SK-N-SH (cell line): ENCODE measurements around the gene TMPRSS11A. TPM values are rescaled to one million over a fixed set of nuclear protein-coding genes. Genes with fewer than 3 reads are reported as not detected.

Experiments used
- CTCF ChIA-PET: fragments of 300-600, 350-600 bp; formaldehyde crosslinking; extraction: SDS; loops from one replicate; lab custom pipeline; 2021; lab: Yijun Ruan, JAX
- POLR2A ChIA-PET: fragments of 350-600 bp; sonication (Branson Sonifier 250); formaldehyde crosslinking; extraction: SDS; loops from one replicate; lab custom pipeline; 2020; ENCODE audit warnings: antibody characterized with exemption, inconsistent platforms; lab: Yijun Ruan, JAX
- DNase-seq: peaks from one replicate; pipeline ENCODE4 v3.0.0; 2012
- H2AFZ ChIP-seq: fragments of 200-600 bp; sonication (generic); 2 replicates; pipeline ENCODE4 v1.8.1; 2016; ENCODE audit warnings: antibody characterized with exemption, mild to moderate bottlenecking, low read depth
- H3F3A ChIP-seq: fragments of 200-600 bp; sonication (generic); replicated peaks from 2 replicates; pipeline ENCODE3; 2016; ENCODE audit warnings: antibody characterized with exemption, mild to moderate bottlenecking; ENCODE audit not compliant: insufficient read depth
- H3K27ac ChIP-seq, 2 experiments: fragments of 200-500 bp in 1 of 2; fragments of 200-600 bp in 1 of 2; sonication (Bioruptor generic) in 1 of 2; sonication (generic), shearing (Covaris generic) in 1 of 2; 2 replicates each; pipeline versions ENCODE4 v1.5.1 to v1.6.1; 2014 to 2016; ENCODE audit warnings: low read depth in 2 of 2, inconsistent platforms in 1 of 2, low read length in 1 of 2, mild to moderate bottlenecking in 1 of 2, mixed read lengths in 1 of 2
- H3K27me3 ChIP-seq: fragments of 200-600 bp; sonication (generic), shearing (Covaris generic); 2 replicates; pipeline ENCODE4 v1.6.1; 2016; ENCODE audit warnings: mixed run types; ENCODE audit not compliant: insufficient read depth
- H3K36me3 ChIP-seq, 2 experiments: fragments of 200-500 bp in 1 of 2; fragments of 200-600 bp in 1 of 2; sonication (Bioruptor generic) in 1 of 2; sonication (generic) in 1 of 2; replicated peaks in 1 of 2; 2 replicates each; pipeline versions ENCODE3 to v1.5.1; 2014 to 2016; ENCODE audit warnings: low read length in 1 of 2, mild to moderate bottlenecking in 1 of 2; ENCODE audit not compliant: insufficient read depth in 2 of 2, control insufficient read depth in 1 of 2
- H3K4me1 ChIP-seq, 2 experiments: fragments of 200-500 bp in 1 of 2; fragments of 200-600 bp in 1 of 2; sonication (Bioruptor generic) in 1 of 2; sonication (generic), shearing (Covaris generic) in 1 of 2; 2 replicates each; pipeline versions ENCODE4 v1.5.1 to v1.6.1; 2014 to 2016; ENCODE audit warnings: low read depth in 1 of 2, low read length in 1 of 2, mixed run types in 1 of 2; ENCODE audit not compliant: insufficient read depth in 2 of 2, control insufficient read depth in 1 of 2
- H3K4me2 ChIP-seq: fragments of 200-600 bp; sonication (generic), shearing (Covaris generic); 2 replicates; pipeline ENCODE4 v1.6.1; 2017; ENCODE audit warnings: mixed run types
- H3K4me3 ChIP-seq, 2 experiments: fragments of 200-500 bp in 1 of 2; fragments of 200-600 bp in 1 of 2; sonication (Bioruptor generic) in 1 of 2; sonication (generic), shearing (Covaris generic) in 1 of 2; 2 replicates each; pipeline versions ENCODE4 v1.5.1 to v1.8.1; 2014 to 2016; ENCODE audit warnings: low read depth in 2 of 2, inconsistent platforms in 1 of 2, low read length in 1 of 2, mild to moderate bottlenecking in 1 of 2, mixed read lengths in 1 of 2, moderate library complexity in 1 of 2
- H3K79me2 ChIP-seq: fragments of 200-600 bp; sonication (generic); 2 replicates; pipeline ENCODE4 v1.8.1; 2017; ENCODE audit warnings: mild to moderate bottlenecking; ENCODE audit not compliant: insufficient read depth
- H3K9ac ChIP-seq: fragments of 200-600 bp; sonication (generic); 2 replicates; pipeline ENCODE4 v1.6.1; 2017; ENCODE audit warnings: mixed run types
- H3K9me2 ChIP-seq: fragments of 200-600 bp; sonication (generic); 2 replicates; pipeline ENCODE4 v1.6.1; 2017; ENCODE audit warnings: mixed run types
- H3K9me3 ChIP-seq: fragments of 200-600 bp; sonication (generic); 2 replicates; pipeline ENCODE4 v1.6.1; 2017; ENCODE audit warnings: mixed run types, mild to moderate bottlenecking, moderate library complexity
- H4K20me1 ChIP-seq: fragments of 200-600 bp; sonication (generic); 2 replicates; pipeline ENCODE4 v1.6.1; 2017; ENCODE audit warnings: mild to moderate bottlenecking, mixed run types; ENCODE audit not compliant: insufficient read depth
- EP300 ChIP-seq, 2 experiments: IDR thresholded peaks; 2 replicates each; pipeline versions ENCODE4 v1.4.0 to v1.6.1; 2012; ENCODE audit warnings: borderline replicate concordance in 1 of 2, low read depth in 1 of 2, low read length in 1 of 2
- FOSL2 ChIP-seq: IDR thresholded peaks from 2 replicates; pipeline ENCODE4 v1.4.0; 2012; ENCODE audit warnings: low read depth, mild to moderate bottlenecking, moderate library complexity, borderline replicate concordance
- FOXM1 ChIP-seq: IDR thresholded peaks from 2 replicates; pipeline ENCODE4 v1.4.0; 2012; ENCODE audit warnings: low read depth, mild to moderate bottlenecking
- MXI1 ChIP-seq: IDR thresholded peaks from 2 replicates; pipeline ENCODE4 v1.6.1; 2012; ENCODE audit warnings: mild to moderate bottlenecking, low read depth, low read length, improper control_type of control experiment
- NRF1 ChIP-seq: IDR thresholded peaks from 2 replicates; pipeline ENCODE4 v1.6.1; 2012; ENCODE audit warnings: low read depth, mild to moderate bottlenecking, low read length
- POLR2AphosphoS5 ChIP-seq: IDR thresholded peaks from 2 replicates; pipeline ENCODE4 v1.6.1; 2012; ENCODE audit warnings: low read depth, low read length
- RAD21 ChIP-seq: IDR thresholded peaks from 2 replicates; pipeline ENCODE4 v1.6.1; 2012; ENCODE audit warnings: mild to moderate bottlenecking, low read length
- RFX5 ChIP-seq: IDR thresholded peaks from 2 replicates; pipeline ENCODE4 v1.6.1; 2012; ENCODE audit warnings: mild to moderate bottlenecking, improper control_type of control experiment, low read length
- SMC3 ChIP-seq: IDR thresholded peaks from 2 replicates; pipeline ENCODE4 v1.6.1; 2012; ENCODE audit warnings: low read depth, low read length, improper control_type of control experiment
- TCF12 ChIP-seq: IDR thresholded peaks from 2 replicates; pipeline ENCODE4 v1.4.0; 2012
- TEAD4 ChIP-seq: IDR thresholded peaks from 2 replicates; pipeline ENCODE4 v1.4.0; 2012; ENCODE audit warnings: mild to moderate bottlenecking, borderline replicate concordance; ENCODE audit not compliant: insufficient read depth
- USF1 ChIP-seq: IDR thresholded peaks from 2 replicates; pipeline ENCODE4 v1.4.0; 2012; ENCODE audit warnings: low read depth, borderline replicate concordance
- USF2 ChIP-seq: fragments of 150-350 bp; IDR thresholded peaks from 2 replicates; pipeline ENCODE4 v1.6.1; 2017; ENCODE audit warnings: antibody characterized with exemption, low read length, low read depth, borderline replicate concordance
- YY1 ChIP-seq: IDR thresholded peaks from 2 replicates; pipeline ENCODE4 v1.4.0; 2012; ENCODE audit warnings: low read depth, mild to moderate bottlenecking
- WGBS: methylation state at CpG from one replicate; pipeline ENCODE4 v1.1.6; 2017; ENCODE audit warnings: low lambda C conversion rate; 5-methylcytosine and 5-hydroxymethylcytosine counted together
- polyA plus RNA-seq, 3 experiments: library from polyadenylated mRNA; depleted of rRNA; stranded (reverse); fragments of >200 nt; gene quantifications; 2 replicates each; pipeline ENCODE4 v1.2.3, GENCODE V29; 2012
- TF ChIP-seq, protein P1 (sequence below): IDR thresholded peaks from 2 replicates; pipeline ENCODE4 v1.6.1; 2012; ENCODE audit warnings: mild to moderate bottlenecking, low read depth, low read length, moderate library complexity
- TF ChIP-seq, protein P2 (sequence below): fragments of 150-350 bp; IDR thresholded peaks from 2 replicates; pipeline ENCODE4 v1.6.1; 2016; ENCODE audit warnings: mild to moderate bottlenecking, low read depth, low read length

Gene TMPRSS11A
- polyA plus RNA-seq, 1 of the 3 experiments (the other 2 are of a cell fraction), result not detected

GRCh38 chr4:67877086-67877485 lies 86.2 kb downstream of the TMPRSS11A start (continued):
- TF ChIP-seq, protein P1, sequence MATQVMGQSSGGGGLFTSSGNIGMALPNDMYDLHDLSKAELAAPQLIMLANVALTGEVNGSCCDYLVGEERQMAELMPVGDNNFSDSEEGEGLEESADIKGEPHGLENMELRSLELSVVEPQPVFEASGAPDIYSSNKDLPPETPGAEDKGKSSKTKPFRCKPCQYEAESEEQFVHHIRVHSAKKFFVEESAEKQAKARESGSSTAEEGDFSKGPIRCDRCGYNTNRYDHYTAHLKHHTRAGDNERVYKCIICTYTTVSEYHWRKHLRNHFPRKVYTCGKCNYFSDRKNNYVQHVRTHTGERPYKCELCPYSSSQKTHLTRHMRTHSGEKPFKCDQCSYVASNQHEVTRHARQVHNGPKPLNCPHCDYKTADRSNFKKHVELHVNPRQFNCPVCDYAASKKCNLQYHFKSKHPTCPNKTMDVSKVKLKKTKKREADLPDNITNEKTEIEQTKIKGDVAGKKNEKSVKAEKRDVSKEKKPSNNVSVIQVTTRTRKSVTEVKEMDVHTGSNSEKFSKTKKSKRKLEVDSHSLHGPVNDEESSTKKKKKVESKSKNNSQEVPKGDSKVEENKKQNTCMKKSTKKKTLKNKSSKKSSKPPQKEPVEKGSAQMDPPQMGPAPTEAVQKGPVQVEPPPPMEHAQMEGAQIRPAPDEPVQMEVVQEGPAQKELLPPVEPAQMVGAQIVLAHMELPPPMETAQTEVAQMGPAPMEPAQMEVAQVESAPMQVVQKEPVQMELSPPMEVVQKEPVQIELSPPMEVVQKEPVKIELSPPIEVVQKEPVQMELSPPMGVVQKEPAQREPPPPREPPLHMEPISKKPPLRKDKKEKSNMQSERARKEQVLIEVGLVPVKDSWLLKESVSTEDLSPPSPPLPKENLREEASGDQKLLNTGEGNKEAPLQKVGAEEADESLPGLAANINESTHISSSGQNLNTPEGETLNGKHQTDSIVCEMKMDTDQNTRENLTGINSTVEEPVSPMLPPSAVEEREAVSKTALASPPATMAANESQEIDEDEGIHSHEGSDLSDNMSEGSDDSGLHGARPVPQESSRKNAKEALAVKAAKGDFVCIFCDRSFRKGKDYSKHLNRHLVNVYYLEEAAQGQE, result no peak
- TF ChIP-seq FOXM1 (no peak), YY1 (no peak), POLR2AphosphoS5 (no peak), MXI1 (no peak)

- Histone ChIP-seq H4K20me1 (no peaks in the 10 kb centered on the region), H3K79me2 (no peaks in the 10 kb centered on the region), H3K27me3 (no peaks in the 10 kb centered on the region), H3K9me3 (no peaks in the 10 kb centered on the region), H3K9me2 (no peaks in the 10 kb centered on the region), H3F3A (no peaks in the 10 kb centered on the region), H3K4me2 (no peak overlapping the region), H2AFZ (no peak overlapping the region), H3K4me1 (no peaks in the 10 kb centered on the region), H3K9ac (no peak overlapping the region), H3K27ac (no peak overlapping the region), H3K36me3 (no peaks in the 10 kb centered on the region), H3K4me3 (no peak overlapping the region)
- CTCF ChIA-PET, result no interaction called here
- DNase-seq, result no peak
- TF ChIP-seq, protein P1, result no peak
- 53% methylated on average over 2 of the region's 2 CpGs for WGBS
- POLR2A ChIA-PET, result no interaction called here
These were observed 88.3 kb downstream of the TMPRSS11A start for GRCh38 chr4:67874986-67875385.

- 13% methylated on average over 1 of the region's 1 CpG for WGBS
- H3K27me3 ChIP-seq, result no peaks in the 10 kb centered on the region
- H3K9me2 ChIP-seq, result no peaks in the 10 kb centered on the region
- H3K4me2 ChIP-seq, result no peak overlapping the region
- H3K9me3 ChIP-seq, result no peaks in the 10 kb centered on the region
- H3K79me2 ChIP-seq, result no peaks in the 10 kb centered on the region
- H3K4me1 ChIP-seq, result no peaks in the 10 kb centered on the region
- H2AFZ ChIP-seq, result peak overlapping the region; percentile 9; the same call in 1 of the 2 replicates
- ChIA-PET CTCF (no interaction called here), POLR2A (no interaction called here)
- no peak overlapping the region for H3K4me3 ChIP-seq
- H3K9ac ChIP-seq, result no peak overlapping the region
- H3K27ac ChIP-seq, result no peak overlapping the region
- H3K36me3 ChIP-seq, result no peaks in the 10 kb centered on the region
- DNase-seq, result no peak
- H3F3A ChIP-seq, result no peaks in the 10 kb centered on the region
- no peaks in the 10 kb centered on the region for H4K20me1 ChIP-seq
- TF ChIP-seq TEAD4, result no peak
- no peak for TF ChIP-seq FOXM1
- TF ChIP-seq USF2, result no peak
- TF ChIP-seq FOSL2, result no peak
- no peak for TF ChIP-seq TCF12
- TF ChIP-seq RFX5, result no peak
- TF ChIP-seq, protein P2, sequence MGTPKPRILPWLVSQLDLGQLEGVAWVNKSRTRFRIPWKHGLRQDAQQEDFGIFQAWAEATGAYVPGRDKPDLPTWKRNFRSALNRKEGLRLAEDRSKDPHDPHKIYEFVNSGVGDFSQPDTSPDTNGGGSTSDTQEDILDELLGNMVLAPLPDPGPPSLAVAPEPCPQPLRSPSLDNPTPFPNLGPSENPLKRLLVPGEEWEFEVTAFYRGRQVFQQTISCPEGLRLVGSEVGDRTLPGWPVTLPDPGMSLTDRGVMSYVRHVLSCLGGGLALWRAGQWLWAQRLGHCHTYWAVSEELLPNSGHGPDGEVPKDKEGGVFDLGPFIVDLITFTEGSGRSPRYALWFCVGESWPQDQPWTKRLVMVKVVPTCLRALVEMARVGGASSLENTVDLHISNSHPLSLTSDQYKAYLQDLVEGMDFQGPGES, result no peak
- no peak for TF ChIP-seq MXI1
- no peak for TF ChIP-seq RAD21
- TF ChIP-seq EP300 (IDR thresholded peaks at IDR 0.05; ENCODE audit: borderline replicate concordance in 1 of 2, low read depth in 1 of 2, low read length in 1 of 2), result no peak
- TF ChIP-seq USF1, result no peak
- TF ChIP-seq NRF1, result no peak
- TF ChIP-seq SMC3, result no peak
These were observed 90.2 kb downstream of the TMPRSS11A start for GRCh38 chr4:67873116-67873515.
